Right renal cortex interstitium (tissue), 3 donors: ENCODE measurements around the gene CLEC12A. TPM values are rescaled to one million over a fixed set of nuclear protein-coding genes. Genes with fewer than 3 reads are reported as not detected.
A peak's percentile ranks its signal among the peaks of the same experiment; 100 is the strongest.
"Not testable (repeated sequence)": the region's sequence is repeated elsewhere in the genome, so short reads cannot be mapped to it uniquely, and the experiment has no call there.

ENCODE experiments used
- DNase-seq, 3 donors: peaks; one replicate each; pipeline ENCODE4 v3.0.0-alpha.2; 2013; ENCODE audit warnings: low read depth in 3 of 3, low spot score in 2 of 3
- polyA plus RNA-seq, 3 donors: library from polyadenylated mRNA; unstranded; fragments of 120-200 nt; gene quantifications; one replicate each; pipeline ENCODE4 v1.2.1, GENCODE V29; 2013; ENCODE audit not compliant: insufficient read length in 3 of 3

CLEC12A gene
- 1 to 10 TPM in 2 of 3 donors, under 1 TPM in 1; 0.47 to 1.1 (median 1.0) TPM for polyA plus RNA-seq

DNA sequence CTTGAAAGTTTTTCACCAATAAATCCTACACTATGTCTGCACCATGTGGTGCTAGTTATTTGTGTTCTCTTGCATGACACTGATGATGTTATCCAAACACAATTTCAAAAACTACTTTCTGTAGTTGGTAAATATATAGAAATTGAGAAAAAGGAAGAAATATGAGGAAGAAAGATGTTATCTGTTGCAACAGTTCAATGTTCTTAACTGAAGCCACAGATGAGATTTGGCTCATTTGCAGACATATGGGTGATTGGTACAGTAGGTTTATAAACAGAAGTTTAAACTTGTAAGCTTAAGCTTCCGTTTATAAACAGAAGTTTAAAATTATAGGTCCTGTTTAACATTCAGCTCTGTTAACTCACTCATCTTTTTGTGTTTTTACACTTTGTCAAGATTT lies at the start of gene CLEC12A:
Gene CLEC12A, plus strand, starts transcription at position 229 of the 400 bp plus-strand sequence. CDS start 188 bp downstream, outside the sequence.
- DNase-seq, result no peak

DNA sequence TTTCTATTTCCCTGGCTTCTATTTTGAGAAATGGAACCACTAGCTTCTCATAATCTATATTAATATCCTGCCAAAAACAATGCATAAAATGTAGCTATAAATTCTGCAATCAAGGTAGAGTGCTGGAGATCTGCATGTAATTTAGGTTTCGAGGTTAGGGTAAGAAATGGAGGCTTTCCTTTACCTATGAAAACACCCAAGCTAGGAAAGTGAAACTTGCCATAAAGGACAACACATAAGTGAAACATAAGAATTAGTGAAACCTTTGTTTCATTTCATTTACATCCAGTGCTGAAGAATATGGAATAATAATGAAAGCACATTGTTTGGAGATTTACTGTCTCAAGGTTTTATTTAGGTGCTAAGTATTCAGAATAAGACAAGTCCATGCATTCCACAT lies 48.8 kb upstream of the CLEC12A start:
- DNase-seq, result no peak

DNA sequence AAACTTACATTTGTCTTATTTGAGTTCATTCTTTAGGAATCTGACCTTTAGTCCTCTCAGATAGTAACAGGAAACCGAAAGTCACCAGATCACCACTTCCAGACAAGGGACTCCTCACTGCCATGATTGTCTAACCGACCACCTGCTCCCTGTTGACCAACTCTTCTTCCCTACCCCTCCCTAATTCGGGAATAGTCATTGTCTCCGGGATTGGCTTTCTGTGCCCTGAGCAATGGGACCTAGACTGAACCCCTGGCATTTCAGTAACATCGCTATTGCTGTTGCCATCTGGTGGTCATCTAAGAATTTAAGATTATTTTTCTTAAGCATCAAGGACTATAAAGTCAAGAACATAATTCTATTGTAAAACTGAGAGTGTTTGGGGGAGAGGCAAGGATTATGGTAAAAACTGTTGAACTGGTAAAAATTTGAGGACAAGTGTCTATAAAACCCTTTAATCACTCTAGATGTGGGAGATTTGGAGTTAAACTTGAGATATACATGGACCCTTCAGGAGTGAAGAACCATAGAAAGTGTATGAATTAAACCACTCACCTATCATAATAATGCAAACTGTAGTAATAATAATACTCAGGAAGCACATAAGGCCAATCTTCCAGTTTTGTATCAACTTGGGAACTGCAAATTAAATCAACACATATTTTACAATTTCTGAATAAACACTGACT lies 45.4 kb upstream of the CLEC12A start:
- DNase-seq, result peak in 1 of 3 donors; percentile 7

DNA sequence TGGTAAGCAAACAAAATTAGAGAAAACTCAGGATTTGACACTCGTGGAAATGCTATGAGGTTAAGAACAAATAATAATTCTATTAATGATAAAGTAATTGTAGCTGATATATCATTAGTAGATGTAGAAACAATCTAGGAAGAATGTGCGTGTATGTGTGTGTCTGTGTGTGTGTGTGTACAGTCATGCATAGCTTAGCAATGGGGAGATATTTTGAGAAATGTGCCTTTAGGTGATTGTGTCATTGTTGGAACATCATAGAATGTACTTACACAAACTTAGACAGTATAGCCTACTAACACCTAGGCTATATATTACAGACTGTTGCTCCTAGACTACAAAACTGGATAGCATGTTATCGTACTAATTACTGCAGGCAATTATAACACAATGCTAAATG lies 44.3 kb upstream of the CLEC12A start:
- no peak for DNase-seq

DNA sequence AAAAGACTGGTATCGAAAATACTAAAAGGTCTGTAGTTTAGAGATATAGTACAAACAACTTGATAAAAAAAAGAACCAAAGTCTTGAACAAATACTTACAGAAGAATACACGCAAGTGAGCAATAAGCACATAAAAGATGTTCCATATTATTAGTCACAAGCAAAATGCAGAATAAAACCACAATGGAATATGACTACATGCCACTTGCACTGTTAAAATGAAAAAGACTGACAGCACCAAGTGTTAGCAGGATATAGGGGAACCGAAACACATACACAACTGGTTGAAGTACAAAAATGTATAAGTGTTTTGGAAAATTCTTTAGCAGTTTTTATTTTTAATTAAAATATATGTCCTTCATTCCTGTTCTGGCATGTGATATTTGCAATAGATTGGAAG lies 42.6 kb upstream of the CLEC12A start:
- no peak for DNase-seq

DNA sequence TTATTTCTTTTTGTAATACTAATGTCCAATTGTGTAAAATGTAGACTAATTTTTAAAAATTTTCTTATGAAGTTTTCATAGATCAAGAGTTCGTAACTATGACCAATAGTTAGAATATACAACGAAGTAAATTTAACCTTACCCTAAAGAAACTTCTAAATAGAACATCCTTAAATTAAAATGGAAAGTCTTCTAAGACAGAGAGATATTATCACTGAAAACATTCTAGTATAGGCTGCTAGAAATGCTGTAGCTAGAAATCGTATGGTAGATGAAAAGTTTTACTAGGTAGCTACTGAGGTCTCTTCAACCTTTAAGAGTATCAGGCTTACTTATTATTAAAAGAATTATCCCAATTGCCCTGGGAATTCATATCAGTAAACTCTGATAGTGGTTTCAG lies 40.0 kb upstream of the CLEC12A start:
- DNase-seq, result no peak

DNA sequence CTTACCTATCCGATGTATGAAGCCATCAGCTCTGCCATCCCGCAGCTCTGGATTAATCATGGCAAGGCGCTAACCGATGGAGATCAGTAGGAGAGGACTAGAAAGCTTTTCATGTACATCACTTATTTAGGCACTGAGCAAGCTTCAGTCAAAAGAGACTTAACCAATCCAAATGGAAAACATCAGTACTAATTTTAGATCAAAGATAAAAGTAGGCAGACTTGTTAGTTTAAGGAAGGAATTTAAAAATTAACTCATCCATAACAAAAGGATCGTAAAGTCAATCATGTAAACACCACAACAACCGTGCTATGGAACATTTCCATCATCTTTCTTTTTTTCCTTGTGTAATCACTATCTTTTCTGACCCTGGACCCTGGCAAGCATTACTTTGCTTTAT lies 38.9 kb upstream of the CLEC12A start, which contains the start of gene CLEC2A:
Gene CLEC2A, minus strand, starts transcription at position 101 of the 400 bp plus-strand sequence. Its CDS starts 41 bp downstream, at position 60.
- DNase-seq, result no peak

DNA sequence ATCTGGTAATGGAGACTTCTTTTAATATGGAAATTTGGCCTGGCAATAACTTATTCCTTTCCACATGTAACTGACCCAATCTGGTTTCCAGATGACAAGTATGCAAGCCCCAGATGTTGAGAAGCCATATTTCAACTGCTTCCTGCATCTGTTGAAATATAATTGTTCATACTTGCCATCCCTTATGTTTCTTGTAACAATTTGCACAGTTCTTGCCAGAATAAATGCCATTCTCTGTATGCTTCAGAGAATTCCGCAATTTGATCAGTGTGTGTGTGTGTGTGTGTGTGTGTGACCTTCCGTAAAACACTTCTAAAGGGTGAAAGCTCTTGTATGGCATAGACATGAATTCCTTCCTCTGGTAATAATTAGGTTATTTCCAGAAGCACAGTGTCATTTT lies 37.3 kb upstream of the CLEC12A start:
- DNase-seq, result no peak

DNA sequence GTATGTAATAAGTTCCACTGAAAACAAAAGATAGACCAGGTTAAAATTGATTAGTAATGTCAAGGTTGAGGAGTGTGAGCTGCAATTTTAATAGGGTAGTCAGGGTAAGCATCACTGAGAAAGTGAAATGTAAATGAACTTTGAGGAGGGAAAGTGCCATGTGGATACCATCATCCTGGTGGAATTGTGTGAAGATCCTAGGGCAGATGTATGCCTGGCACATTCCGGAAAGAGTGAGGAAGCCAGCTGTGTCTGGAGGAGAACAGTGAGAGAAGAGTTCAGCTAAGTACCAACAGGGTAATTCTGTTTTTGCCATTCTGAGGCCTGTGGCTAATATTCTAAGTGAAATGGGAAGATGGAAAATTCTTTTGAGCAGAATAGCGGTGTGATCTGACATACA lies 36.2 kb upstream of the CLEC12A start:
- DNase-seq, result no peak

DNA sequence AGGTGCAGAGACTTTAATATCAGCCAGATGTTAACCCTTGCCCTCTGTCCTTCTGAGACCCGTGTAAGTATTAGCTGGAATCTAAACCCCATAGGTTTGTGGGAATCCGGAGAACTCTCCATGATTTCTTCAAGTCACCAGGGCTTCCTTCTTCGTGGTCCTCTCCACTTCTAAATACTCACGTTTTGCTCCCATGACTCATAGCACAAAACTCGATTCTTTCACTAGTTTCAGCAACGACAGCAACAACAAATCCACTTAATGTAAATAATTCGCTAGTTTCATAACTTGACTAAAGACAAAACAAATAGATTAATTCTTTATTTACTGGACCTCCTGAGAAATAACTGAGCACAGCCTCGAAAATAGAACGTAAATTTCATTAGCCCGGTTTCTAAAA lies 34.6 kb upstream of the CLEC12A start:
- no peak for DNase-seq

DNA sequence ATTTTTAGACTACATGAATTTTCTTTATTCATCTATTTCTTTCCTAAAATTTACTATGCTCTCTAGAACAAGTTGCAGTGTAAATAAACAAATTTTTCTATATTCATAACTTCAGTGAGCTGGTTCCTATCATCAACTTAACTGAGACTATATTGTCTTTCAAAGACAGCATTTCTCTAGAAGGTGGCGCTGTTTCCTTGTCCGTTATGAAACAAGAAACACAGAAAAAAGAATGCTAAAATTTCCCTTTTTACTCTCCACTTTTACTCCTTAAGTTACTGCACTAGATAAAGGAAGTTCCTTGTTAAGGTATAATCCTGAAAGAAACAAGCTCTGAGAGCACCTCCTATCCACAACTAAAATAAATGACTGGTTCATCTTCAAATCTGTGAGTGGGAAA lies 30.8 kb upstream of the CLEC12A start:
- DNase-seq, result no peak

DNA sequence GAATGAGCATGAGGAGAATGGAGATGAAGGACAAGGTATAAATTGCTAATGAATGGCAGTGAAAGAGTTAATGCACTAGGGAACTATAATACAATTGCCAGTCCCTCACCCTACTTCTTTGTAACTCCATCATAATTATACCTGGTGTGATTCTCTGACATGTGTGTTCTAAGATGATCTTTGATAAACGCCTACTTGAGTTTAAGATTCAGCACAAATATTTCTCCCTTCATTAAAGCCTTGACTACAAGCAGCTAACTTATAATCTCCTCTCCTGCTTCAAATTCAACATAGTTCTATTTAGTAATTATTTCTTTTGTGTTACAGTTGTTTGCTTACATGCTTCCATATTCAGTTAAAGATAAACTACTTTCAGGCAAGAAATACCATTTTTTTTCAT lies 29.4 kb upstream of the CLEC12A start:
- no peak for DNase-seq

DNA sequence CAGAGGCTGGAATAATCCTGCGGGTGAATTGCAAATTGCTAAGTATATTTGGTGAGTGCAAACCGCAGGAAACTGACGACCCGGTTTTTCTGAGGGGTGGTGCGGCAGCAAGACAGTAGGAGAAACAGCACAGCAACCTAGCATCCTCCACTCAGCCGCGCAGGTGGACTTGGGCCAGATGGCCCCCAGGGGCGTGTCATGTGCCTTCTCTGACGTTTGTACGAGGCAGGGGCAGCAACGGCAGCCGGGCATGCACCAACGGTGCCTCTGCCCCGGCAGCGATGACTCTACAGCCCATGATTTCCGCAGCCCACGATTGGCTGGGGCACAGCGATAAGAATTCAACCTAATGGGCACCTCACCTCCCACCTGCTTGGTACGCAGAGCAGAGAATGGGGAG lies 28.0 kb upstream of the CLEC12A start:
- no peak for DNase-seq

DNA sequence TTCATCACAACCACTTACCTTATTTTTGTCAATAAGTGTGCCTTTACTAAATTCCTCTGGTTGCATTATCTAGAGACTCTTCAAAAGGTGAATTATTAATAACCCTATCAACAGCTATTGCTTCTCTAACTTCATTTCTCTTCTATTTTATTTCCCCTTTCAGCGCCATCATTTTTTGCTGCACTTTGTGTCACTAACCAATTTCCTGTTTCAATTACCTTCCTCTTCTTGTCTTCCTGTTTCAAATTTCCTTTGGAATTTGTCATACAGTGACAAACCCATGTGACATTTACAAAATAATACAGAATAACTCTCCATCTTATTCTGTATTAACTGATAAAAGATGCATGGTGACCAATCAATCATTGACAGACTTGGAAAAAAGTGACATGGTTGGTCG lies 26.8 kb upstream of the CLEC12A start:
- DNase-seq, result no peak

DNA sequence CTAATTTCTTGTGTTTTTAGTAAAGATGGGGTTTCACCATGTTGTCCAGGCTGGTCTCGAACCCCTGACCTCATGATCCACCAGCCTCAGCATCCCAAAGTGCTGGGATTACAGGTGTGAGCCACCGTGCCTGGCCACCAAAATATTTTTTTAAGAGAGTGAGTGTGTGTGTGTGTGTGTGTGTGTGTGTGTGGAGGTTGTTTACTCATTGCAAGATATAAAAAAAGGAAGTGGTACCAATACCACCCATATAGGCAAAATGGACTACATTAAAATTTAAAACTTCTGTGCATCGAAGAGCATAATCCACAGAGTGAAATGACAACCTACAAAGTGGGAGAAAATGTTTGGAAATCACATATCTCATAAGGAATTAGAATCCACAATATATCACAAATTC lies 23.5 kb upstream of the CLEC12A start:
- no peak for DNase-seq

DNA sequence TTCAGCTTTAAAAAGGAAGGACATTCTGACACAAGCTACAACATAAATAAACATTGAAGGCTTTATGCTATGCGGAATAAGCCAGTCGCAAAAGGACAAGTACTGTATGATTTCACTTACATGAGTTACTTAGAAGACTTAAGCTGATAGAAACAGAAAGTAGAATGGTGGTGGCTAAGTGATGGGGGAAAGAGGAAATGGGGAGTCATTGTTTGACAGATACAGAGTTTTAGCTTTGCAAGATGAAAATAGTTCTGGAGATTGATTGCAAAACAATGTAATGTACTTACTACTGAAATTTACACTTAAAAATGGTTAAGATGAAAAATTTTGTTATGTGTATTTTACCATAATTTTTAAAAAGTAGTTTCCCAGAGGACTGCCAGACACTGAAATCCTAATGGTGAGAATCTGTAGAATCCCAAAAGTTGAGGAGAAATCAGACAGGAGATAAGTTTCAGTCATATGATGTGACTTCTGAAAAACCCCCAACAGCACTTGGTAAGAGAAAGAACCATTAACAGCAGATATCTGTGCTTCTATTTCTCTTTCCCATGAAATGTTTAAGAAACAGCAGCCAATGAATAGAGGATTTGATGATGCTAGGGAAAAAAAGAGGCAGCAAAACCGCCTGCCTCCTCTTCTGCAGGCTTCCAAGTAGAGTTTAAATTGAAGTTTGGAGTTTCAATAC lies 22.5 kb upstream of the CLEC12A start:
- no peak for DNase-seq

DNA sequence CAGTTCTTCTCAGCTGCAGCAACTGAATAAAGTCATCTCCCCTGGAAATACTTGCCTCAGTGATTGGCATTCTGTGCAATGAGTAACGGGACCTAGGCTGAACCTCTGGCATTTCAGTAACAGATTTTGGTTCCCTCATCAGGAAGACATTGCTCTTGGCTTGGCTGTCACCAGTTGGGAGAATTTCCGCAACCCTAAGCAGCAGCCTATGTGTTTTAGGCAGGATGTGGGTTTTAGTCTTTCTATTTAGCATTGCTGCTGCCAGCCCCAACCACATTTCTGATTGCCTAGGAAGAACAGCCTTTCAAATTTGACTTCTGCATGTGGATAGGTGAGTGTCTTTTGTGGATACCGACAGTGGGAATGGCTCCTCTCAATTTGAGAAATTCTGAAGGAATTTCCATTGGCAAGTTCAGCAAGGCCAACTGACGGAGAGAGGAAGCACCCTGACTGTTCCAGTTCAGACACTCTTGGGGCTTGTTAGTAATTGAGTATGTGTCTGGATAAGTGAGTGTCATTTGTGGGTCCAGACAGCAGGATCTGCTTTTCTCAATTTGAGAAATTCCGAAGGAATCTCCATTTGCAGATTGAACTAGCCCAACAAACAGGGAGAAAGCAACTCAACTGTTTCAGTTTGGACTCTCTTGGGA lies 20.1 kb upstream of the CLEC12A start:
- no peak for DNase-seq

DNA sequence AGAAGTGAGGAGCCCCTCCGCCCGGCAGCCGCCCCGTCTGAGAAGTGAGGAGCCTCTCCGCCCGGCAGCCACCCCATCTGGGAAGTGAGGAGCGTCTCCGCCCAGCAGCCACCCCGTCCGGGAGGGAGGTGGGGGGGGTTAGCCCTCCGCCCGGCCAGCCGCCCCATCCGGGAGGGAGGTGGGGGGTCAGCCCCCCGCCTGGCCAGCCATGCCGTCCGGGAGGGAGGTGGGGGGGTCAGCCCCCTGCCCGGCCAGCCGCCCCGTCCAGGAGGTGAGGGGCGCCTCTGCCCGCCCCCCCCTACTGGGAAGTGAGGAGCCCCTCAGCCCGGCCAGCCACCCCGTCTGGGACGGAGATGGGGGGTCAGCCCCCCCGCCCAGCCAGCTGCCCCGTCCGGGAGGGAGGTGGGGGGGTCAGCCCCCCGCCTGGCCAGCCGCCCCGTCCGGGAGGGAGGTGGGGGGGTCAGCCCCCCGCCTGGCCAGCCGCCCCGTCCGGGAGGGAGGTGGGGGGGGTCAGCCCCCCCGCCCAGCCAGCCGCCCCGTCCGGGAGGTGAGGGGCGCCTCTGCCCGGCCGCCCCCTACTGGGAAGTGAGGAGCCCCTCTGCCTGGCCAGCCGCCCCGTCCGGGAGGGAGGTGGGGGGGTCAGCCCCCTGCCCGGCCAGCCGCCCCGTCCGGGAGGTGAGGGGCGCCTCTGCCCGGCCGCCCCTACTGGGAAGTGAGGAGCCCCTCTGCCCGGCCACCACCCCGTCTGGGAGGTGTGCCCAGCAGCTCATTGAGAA lies 18.1 kb upstream of the CLEC12A start:
- not testable (repeated sequence) for DNase-seq

DNA sequence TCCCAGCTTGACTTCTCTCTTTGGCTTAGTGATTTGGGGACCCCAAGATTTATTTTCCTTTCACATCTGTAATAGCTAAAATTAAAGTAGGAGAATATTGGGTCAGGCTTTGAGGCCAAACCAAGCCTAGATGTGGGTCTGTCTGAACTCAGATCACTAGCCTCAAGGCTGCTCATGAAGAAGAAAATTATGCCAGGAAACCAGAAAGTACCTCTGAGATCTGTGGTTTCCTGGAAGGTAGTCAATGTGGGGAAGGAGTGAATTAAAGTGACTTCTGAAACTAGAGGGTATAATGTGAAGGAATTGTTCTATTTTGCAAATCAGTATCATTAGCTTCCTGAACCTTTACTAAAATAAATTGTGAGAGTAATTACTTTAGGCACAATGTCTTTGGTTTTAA lies 13.4 kb upstream of the CLEC12A start:
- DNase-seq, result no peak

DNA sequence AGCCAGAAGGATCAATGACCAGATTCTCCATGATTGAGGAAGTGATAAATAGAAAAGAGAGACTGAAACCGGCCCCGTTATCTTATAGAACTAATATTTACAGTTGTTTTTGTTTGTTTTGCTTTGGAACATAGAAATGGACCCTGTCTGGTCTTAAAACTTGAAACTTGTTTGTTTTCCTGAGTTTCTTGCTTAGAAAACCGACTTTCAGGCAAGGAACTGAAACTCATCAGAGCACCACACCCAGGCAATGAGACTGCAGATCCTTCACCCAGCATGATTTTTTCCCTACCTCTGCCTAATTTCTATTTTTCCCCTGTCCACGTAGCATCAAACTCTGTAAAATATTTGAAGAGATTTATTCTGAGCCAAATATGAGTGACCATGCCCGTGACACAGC lies 10.6 kb upstream of the CLEC12A start:
- DNase-seq, result no peak

DNA sequence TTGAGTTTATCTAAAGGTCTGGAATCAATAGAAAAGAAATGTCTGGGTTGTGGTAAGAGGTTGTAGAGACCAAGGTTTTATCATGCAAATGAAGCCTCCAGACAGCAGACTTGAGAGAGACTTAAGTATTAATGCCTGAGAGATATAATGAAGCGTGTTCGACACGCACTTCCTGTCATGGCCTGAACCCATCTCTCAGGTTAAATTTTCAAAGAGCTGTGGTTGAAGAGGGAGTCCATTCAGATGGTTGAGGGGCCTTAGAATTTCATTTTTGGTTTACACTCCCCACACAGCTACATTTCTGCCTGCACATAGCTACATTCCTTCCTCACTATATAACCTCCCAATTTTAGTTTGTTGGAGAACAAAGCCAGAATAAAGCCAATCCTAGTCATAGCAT lies 10.1 kb upstream of the CLEC12A start:
- DNase-seq, result no peak
